GM21390 (cell line): ENCODE data around the gene FAM227B.
"Not testable (repeated sequence)": the region's sequence is repeated elsewhere in the genome, so short reads cannot be mapped to it uniquely, and the experiment has no call there.

ENCODE experiments used
- ATAC-seq: cut with Tn5 transposase; IDR thresholded peaks from one replicate; pipeline ENCODE4 v1.9.1; 2021; ENCODE audit not compliant: unreplicated experiment

Gene FAM227B

DNA sequence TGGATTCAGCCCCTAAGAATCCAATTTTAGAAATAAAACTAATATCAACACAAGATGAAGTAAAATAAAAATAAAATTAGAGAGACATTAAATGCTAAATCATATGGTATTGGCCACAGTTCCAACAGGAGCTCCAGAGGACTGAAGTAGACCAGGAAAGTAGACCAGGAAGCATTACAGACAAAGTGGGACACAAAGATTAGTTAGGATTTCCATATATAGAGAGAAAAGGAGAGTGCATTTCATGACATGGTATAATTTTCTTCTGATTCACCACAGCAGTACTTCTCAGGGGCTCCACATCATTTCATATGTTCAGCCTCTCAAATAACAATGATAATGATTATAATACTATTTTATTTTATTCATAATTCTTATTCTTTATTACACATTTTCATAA is 179.3 kb downstream of the FAM227B start:
- ATAC-seq: no peak

DNA sequence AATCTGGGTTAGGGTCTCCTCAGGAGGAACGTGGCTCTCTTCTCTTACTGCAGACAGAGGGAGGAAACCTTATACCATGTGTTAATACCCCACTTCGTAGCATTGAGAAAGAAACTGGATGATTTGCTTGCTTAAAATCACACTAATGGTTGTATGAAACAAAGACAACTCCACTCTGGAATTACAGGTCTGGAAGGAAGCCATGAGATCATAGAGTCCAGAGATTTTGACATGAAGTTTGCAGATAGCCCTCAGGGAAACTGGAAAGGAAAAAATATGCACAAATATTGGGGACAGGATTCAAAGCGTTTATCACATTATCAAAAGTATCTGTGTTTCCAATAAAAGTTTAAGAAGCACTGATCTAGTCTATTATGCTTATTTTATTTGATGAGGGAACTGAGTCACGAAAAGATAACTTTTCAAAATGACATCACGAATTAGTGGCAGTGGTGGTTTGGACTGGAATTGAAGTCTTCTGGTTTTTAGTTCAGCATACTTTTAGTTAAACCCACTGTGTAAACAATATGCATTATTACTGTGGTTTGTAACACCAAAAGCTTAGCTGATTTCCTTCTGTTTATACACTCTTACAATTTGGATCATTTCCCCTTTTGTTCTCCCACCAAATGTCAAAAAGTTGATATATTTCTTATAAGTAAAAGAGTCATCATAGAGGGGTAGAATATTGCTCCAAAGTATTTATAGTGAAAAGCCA is 180.8 kb downstream of the FAM227B start:
- ATAC-seq: no peak

DNA sequence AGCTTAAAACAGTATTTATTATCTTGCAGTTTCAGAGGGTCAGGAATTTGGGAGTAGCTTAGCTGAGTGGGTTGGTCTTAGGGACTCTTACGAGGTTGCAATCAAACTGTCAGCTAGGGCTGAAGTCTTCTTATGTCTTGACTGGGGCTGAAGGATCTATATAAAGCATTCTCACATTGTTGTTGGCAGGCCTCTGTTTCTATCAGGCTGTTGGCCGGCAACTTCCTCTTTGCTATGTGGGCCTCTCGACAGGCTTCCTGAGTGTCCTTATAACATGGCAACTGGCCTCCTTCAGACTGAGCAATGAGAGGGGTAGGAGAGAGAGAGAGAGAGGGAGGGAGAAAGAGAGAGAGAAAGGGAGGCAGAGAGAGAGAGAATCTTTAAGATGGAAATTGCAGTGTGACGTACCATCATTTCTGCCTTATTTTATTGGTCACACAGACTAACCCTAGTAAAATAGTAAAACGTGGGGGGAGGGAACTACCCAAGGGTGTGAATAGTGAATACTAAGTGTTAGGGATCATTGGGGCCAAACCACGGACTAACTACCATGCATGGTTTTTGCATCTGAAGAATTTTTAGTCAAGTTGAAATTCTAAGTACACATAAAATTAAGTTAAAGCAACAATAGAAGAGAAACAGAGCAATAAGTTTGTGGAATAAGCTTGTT is 181.5 kb downstream of the FAM227B start:
- ATAC-seq: peak; percentile 80

DNA sequence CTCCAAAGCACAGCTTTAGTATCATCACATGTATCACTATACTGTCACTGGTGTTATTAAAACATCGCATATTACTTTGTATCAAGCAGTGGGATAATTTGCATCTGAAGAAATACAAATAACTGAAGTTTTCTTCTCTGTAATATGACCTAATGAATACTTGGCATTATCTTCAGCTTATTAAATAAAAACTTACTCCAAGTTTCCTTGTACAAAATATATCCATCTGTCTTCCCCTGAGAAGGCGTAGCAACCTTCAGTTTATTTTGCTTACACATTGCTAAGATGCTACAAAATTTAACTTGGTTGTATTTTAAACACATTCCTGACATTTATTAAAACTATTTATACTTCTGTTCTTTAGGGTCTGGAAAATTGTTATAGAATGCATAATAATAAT is 183.9 kb downstream of the FAM227B start:
- ATAC-seq: no peak

DNA sequence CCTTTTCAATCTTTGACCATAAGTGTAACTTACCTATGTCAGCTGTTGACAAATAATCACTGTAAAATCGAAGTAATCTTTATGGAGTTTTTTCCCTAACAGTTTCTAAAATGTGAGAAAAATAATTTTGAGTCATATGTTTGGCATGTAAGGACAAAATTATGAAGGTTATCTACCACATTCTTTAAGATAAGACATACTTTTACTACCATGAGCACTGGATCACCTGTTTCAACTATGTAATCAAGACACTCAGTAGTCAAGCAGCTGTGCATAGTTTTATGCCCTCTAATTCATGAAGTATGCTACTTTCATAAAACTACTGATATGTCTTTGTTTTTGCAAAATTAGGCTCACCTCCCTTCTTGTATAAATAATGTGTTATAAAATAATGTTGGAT is 185.4 kb downstream of the FAM227B start:
- ATAC-seq: no peak

DNA sequence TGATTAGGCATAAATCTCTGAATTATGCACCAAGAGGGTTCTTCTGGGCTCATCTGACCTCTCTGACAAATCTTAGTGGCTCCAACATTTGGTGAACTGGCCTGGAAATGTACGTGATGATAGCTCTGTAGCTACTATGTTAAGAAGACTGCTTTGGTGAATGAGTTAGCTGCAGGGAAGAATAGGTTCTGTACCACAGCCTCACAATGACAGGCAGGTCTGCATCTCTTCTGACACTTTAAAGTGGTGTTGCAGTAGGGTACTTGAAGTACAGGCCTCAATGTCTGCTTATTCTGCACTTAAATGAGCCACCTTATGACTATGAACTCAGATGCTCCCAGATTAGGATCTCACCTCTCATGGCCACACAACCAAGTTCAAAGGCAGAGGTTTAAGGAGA is 190.6 kb downstream of the FAM227B start:
- no peak for ATAC-seq

DNA sequence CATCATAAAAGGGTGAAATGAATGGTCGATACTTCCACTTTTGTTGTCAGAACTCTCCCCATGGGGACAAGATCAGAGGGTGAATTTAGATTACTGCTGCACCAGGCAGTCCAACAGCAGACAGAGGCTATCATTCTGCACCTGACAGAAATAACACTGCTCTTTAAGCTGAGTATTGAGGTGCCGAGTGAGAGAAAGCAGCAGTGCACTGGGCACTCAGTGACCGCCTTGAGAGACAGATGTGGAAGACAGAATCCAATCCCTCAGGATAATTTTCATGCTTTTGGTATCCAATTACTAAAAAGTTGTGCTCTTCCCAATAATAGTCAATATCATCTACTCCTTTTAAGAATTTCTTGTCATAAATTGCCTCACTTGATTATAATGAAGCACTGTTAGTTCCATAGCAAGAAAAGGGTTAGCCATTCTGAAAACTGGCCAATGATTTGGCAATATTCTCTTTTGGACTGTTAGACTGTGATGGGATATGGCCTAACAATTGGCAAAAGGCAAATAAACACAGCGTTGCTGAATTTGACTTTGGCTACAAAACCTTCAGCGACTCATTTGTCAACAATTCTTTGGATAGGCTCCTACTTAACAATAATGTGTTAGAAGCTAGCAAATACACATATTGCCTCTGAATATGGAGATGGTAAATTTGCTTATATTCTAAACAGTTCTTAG is 192.1 kb downstream of the FAM227B start:
- no peak for ATAC-seq

DNA sequence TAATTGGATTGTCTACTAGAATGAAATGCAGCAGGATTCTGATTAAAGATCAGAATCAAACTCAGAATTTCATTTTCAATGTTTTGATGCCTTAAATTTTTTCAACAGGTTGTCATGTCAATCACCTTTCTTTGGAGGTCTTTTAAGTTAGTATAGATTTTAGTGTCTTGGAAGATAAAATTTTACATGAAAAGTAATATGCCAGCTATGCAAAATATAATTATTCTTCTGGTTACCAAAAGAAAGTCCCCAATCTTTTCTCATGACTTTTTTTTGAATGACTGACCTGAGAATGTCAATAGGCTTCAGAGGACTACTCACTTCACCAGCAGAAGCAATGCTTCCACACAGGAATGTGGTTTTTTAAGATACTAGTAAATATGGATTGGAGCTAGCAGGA is 193.2 kb downstream of the FAM227B start:
- no peak for ATAC-seq

DNA sequence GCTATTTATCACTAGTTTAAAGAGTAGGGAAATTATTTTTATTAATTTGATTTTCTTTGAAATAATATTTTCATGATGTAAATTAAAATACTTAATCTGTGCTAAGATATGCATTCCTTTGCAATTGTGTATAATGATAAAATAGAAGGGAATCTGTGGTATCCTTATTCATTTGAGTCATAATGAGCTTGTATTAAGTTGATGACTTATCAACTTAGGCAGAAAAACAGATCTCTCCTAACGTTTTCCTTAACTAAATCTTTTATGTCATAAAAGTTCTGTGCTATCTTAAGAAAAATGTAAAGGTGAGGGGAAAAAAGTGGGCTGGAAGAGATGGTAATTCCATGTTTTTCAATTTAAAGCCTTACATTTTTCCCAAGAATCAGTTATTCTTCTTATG is 195.7 kb downstream of the FAM227B start:
- ATAC-seq: no peak

DNA sequence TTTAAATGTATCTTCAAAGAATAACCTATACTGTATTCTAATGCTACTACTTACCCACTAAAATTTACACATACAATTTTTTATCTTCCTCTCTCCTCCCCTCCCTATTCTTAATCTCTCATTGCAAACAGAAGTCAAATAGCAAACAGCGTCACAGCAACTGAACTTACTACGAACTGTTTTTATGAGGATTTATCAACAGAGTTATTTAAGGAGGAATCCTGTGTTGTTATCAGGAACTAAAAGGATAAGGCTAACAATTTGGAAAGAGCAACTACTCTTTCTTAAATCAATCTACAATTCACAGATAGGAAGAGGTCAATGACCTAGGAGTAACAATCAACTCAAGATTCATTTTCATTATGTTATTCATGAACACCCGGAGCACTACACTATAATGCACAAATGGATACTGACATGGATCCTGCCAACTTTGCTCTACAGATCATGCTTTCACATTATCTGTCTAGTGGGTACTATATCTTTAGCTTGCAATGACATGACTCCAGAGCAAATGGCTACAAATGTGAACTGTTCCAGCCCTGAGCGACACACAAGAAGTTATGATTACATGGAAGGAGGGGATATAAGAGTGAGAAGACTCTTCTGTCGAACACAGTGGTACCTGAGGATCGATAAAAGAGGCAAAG is 196.6 kb downstream of the FAM227B start:
- ATAC-seq: no peak

DNA sequence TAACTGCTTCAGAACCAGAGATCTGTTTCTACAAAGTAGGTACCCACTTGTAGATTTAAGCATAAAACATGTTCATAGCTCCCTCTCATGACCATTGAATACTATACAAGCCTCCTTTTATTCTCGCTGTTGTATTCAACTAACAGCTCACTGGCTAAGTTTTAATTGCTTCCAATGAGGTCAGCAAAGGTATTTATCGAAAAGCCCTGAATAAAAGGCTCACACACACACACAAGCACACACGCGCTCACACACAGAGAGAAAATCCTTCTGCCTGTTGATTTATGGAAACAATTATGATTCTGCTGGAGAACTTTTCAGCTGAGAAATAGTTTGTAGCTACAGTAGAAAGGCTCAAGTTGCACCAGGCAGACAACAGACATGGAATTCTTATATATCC is 197.6 kb downstream of the FAM227B start, which contains the start of gene FGF7:
Gene FGF7 (plus strand): TSS at position 222 of the 400 bp plus-strand sequence. CDS start 1,056 bp downstream, outside the sequence.
- no peak for ATAC-seq

DNA sequence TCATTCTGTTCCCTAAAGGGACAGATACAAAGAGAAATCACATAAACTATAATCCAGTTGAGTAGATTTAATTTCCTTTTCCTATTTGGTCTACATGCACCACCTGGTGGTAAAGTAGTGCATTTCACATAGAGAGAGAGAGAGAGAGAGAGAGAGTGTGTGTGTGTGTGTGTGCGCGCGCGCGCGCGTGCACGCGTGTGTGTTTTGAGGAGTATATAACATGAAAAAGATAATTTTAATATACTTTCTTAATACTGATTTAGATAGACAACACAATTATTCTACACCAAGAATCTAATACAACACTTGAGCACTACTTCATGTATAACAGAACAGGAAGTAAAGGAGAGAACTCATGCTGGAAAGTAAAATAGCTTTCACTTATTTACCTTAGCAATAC is 198.6 kb downstream of the FAM227B start:
- no peak for ATAC-seq

DNA sequence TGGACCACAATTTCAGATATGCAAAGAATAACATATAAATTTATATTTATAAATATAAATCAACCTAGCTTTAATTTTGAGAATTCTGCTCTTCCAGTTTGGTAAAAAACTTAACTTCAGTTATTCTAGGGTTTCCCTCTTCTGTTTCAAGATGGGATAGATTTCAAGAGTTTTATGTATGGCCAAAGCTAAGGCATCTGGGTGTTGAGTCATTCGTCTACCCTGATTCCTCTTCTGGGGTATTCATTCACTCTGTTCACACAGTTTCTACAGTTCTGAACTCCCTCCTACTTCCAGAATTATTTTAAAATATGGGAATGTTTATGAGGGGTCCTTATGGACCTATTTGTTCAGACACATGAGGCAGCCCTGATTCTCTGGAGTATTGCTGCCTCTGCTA is 201.8 kb downstream of the FAM227B start:
- no peak for ATAC-seq

DNA sequence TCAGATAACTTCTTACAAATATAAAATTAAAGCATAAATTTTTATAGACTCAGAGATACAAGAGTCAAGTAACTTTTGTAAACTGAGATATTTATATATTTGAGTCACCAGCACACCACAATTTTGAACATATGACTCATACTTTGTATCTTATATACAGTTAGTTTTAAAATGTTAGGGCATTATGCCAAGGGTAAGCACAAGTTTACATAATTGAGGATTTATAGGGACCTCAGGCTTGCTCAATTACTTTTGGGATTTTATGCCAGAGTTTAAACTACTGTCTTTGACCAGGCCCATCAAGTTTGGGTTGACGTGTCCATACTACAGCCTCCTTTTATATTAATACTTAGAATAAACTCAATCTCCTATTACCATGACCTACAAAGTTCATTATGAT is 205.0 kb downstream of the FAM227B start:
- ATAC-seq: no peak

DNA sequence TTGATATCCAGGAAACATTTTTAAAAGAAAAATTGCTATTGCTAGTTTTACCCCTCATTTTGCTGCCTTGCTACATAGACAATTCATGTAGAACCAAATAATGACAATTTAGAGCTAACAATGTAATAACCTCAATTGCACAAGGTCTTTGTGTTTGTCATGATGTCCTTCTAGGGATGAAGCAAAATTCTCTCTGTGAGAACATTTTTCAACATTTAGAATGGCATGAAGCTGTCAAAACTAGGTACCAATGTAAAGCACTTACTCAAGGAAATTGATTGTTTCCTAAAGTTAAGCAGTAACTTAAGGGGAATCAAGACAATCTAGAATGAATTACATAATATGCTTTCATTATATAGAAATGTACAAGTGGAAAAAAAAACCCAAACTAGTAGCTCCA is 205.5 kb downstream of the FAM227B start:
- ATAC-seq: no peak

DNA sequence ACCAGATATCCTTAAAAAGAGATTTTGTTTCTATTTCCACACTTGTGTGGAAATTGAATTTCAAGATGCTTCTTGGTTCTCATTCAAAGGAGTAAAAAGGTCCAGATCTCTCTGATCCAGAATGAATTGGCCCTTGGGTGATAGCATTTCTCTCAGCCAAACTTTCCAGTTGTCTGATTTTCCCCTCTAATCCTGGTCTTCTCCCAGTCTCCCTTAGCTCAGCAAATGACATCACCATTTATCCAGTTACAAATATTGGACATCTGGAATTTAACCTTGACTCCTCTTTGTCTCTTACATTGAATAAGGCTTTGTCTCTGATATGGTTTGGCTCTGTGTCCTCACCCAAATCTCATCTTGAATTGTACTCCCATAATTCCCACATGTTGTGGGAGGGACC is 207.8 kb downstream of the FAM227B start:
- no peak for ATAC-seq

DNA sequence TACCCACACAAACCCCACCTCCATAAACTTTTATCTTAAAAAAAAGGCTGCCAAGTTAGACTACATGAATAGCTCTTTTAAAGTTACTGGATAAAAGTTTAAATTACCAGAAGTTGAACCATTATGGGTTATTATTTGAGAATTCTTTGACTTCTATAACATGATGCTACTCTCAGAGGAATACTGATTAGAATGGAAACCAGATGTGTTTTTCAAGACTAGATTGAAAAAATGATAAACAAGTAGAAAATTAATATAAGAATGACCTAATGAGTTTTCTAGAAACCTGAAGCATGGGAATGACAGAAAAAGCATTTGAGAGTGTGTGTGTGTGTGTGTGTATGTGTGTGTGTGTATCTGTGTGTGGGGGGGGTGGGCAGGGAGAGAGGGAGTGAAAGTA is 210.0 kb downstream of the FAM227B start:
- no peak for ATAC-seq

DNA sequence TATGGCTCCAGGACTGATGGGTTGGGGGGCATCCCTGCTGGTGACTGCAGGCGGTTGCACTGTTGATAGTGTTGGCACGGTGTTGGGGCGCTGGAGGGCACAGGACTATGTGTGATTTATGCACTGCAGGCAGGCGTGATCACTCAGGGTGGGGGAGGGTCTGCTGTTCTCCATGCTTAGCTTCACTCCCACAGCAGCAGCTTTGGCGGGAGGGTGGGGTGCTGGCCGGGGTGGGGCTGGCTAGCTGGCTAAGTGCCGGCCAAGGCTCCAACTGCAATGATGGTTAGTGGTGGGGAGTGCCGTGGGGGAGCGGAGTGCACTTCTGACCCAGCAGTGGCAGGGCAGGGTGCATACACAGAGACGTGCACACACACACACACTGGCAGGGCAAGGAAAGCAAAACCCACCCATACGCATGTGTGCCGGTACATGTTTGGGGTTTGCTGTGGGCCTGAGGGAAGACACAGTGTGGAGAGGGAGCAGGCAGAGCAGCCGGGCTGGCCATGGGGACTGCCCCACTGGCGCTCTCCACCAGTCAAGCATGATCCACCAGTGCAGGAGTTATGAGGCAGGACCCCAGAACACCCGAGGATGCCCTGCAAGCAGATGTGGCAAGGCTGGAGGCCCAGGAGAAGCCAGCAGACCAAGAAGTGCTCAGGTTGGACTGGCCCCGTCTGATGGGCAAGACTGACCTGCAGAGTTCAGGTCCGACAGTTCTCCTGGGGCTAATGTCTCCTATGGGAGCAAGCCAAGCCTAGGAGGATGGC is 214.1 kb downstream of the FAM227B start:
- ATAC-seq: no peak

DNA sequence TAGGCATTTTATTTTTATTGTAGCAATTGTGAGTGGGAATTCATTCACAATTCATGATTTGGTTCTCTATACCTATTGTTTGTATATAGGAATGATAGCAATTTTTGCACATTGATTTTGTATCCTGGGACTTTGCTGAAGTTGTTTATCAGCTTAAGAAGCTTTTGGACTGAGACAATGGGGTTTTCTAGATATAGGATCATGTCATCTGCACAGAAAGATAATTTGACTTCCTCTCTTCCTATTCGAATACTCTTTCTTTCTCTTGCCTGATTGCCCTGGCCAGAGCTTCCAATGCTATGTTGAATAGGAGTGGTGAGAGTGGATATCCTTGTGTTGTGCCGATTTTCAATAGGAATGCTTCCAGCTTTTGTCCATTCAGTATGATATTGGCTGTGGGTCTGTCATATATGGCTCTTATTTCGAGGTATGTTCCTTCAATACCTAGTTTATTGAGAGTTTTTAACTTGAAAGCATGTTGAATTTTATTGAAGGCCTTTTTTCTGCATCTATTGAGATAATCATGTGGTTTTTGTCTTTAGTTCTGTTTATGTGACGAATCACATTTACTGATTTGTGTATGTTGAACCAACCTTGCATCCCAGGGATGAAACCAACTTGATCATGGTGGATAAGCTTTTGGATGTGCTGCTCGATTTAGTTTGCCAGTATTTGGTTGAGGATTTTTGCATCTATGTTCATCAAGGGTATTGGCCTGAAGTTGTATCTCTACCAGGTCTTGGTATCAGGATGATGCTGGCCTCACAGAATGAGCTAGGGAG is 217.9 kb downstream of the FAM227B start:
- ATAC-seq: not testable (repeated sequence)

DNA sequence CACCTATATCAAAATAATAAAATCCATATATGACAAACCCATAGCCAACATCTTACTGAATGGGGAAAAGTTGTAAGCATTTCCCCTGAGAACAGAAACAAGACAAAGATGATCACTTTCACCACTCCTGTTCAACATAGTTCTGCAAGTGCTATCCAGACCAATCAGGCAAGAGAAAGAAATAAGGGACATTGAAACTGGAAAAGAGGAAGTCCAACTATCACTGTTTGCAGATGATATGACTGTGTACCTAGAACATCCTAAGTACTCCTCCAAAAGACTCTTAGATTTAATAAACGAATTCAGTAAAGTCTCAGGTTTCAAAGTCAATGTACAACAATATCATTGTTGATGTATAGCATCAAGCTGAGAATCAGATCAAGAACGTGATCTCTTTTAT is 233.1 kb downstream of the FAM227B start:
- no peak for ATAC-seq
